Upper lobe of left lung (tissue), 4 donors: Measurements from ENCODE around the gene GLUD2.

ENCODE experiments used
- CTCF ChIP-seq, 6 experiments: fragments of 450-650 bp in 4 of 6; fragments of 200-600 bp in 2 of 6; sonication (generic) in 2 of 6; IDR thresholded peaks; one replicate each; pipeline ENCODE4 v1.5.1; 2016 to 2019; ENCODE audit warnings: antibody characterized with exemption in 6 of 6
- EP300 ChIP-seq, 4 donors: sonication (generic); formaldehyde crosslinking; IDR thresholded peaks; one replicate each; pipeline ENCODE4 v1.5.1; 2017; ENCODE audit warnings: antibody characterized with exemption in 4 of 4, control low read depth in 2 of 4
- POLR2A ChIP-seq, 4 donors: fragments of 450-650 bp; IDR thresholded peaks; one replicate each; pipeline ENCODE4 v1.5.1; 2016 to 2017; ENCODE audit warnings: antibody characterized with exemption in 4 of 4, mild to moderate bottlenecking in 2 of 4
- POLR2AphosphoS5 ChIP-seq, 2 donors: sonication (generic); formaldehyde crosslinking; IDR thresholded peaks; one replicate each; pipeline ENCODE4 v1.5.1; 2017; ENCODE audit warnings: antibody characterized with exemption in 2 of 2

- no peak for TF ChIP-seq EP300 (IDR thresholded peaks at IDR 0.05)
- TF ChIP-seq CTCF (IDR thresholded peaks at IDR 0.05), result no peak
- no peak for TF ChIP-seq POLR2AphosphoS5 (IDR thresholded peaks at IDR 0.05)
- no peak for TF ChIP-seq POLR2A (IDR thresholded peaks at IDR 0.05)
These were observed 14.9 kb downstream of the GLUD2 start for GRCh38 chrX:121062289-121062688.
